Loucy (cell line): Measurements from ENCODE around the gene DNAH1.

ENCODE experiments used
- H2AFZ ChIP-seq: fragments of 200-600 bp; sonication (generic); 2 replicates; pipeline ENCODE4 v1.6.0; 2016; ENCODE audit warnings: antibody characterized with exemption, mild to moderate bottlenecking, low read length, moderate library complexity
- H3F3A ChIP-seq: fragments of 200-600 bp; 2 replicates; pipeline ENCODE4 v1.6.0; 2016; ENCODE audit warnings: antibody characterized with exemption, low read depth, mild to moderate bottlenecking
- H3K27me3 ChIP-seq: fragments of 200-600 bp; sonication (generic); 2 replicates; pipeline ENCODE4 v1.6.1; 2014; ENCODE audit warnings: low read length, mild to moderate bottlenecking; ENCODE audit not compliant: insufficient read depth, poor library complexity, severe bottlenecking
- H3K36me3 ChIP-seq: fragments of 200-600 bp; sonication (generic); 2 replicates; pipeline ENCODE4 v1.6.1; 2016; ENCODE audit warnings: low read length; ENCODE audit not compliant: insufficient read depth
- H3K4me1 ChIP-seq: fragments of 200-600 bp; sonication (generic); 2 replicates; pipeline ENCODE4 v1.5.1; 2014; ENCODE audit warnings: low read length, mild to moderate bottlenecking; ENCODE audit not compliant: insufficient read depth, poor library complexity, severe bottlenecking
- H3K4me2 ChIP-seq: fragments of 200-600 bp; sonication (generic); 2 replicates; pipeline ENCODE4 v1.6.0; 2014; ENCODE audit warnings: antibody characterized with exemption, low read length, low read depth, mild to moderate bottlenecking; ENCODE audit not compliant: poor library complexity, severe bottlenecking
- H3K4me3 ChIP-seq: fragments of 200-600 bp; sonication (generic); 2 replicates; pipeline ENCODE4 v1.5.1; 2014; ENCODE audit warnings: low read length, mild to moderate bottlenecking, mixed read lengths; ENCODE audit not compliant: poor library complexity, severe bottlenecking
- H3K79me2 ChIP-seq: fragments of 200-600 bp; sonication (generic); 2 replicates; pipeline ENCODE4 v1.6.1; 2014; ENCODE audit warnings: low read length; ENCODE audit not compliant: insufficient read depth
- H3K9ac ChIP-seq: fragments of 200-600 bp; sonication (generic); 2 replicates; pipeline ENCODE4 v1.6.0; 2014; ENCODE audit warnings: mild to moderate bottlenecking, low read depth, low read length, moderate library complexity; ENCODE audit not compliant: poor library complexity, severe bottlenecking
- H3K9me2 ChIP-seq: fragments of 200-600 bp; sonication (generic); replicated peaks from 2 replicates; pipeline ENCODE4 v1.6.1; 2016; ENCODE audit warnings: low read depth, low read length, mixed read lengths
- H3K9me3 ChIP-seq: fragments of 200-600 bp; sonication (generic); 2 replicates; pipeline ENCODE4 v1.6.1; 2014; ENCODE audit warnings: mild to moderate bottlenecking, antibody characterized with exemption, low read length, low read depth; ENCODE audit not compliant: insufficient read depth
- H4K20me1 ChIP-seq: fragments of 200-600 bp; sonication (generic); 2 replicates; pipeline ENCODE4 v1.6.0; 2014; ENCODE audit warnings: antibody characterized with exemption, low read length, mild to moderate bottlenecking; ENCODE audit not compliant: insufficient read depth, poor library complexity, severe bottlenecking
- CTCF ChIP-seq: fragments of 200-600 bp; sonication (generic); conservative IDR thresholded peaks from 2 replicates; pipeline ENCODE4 v1.5.1; 2014; ENCODE audit warnings: mild to moderate bottlenecking, antibody characterized with exemption, low read length
- EZH2phosphoT487 ChIP-seq: fragments of 200-600 bp; IDR thresholded peaks from 2 replicates; pipeline ENCODE4 v1.6.1; 2018; ENCODE audit warnings: antibody characterized with exemption, mild to moderate bottlenecking, moderate library complexity, borderline replicate concordance

The DNAH1 gene

GRCh38 chr3:52314489-52314888, 1.6 kb upstream of the DNAH1 start:
- H3K36me3 ChIP-seq, result no peaks in the 10 kb centered on the region
- H2AFZ ChIP-seq, result no peak overlapping the region
- no peaks in the 10 kb centered on the region for H3K9me2 ChIP-seq
- H3K4me3 ChIP-seq, result no peak overlapping the region
- no peak overlapping the region for H3K4me2 ChIP-seq
- H3K79me2 ChIP-seq, result no peaks in the 10 kb centered on the region
- H3K4me1 ChIP-seq, result no peaks in the 10 kb centered on the region
- H3K27me3 ChIP-seq, result no peaks in the 10 kb centered on the region
- no peaks in the 10 kb centered on the region for H4K20me1 ChIP-seq
- H3K9me3 ChIP-seq, result no peaks in the 10 kb centered on the region
- no peak overlapping the region for H3K9ac ChIP-seq
- TF ChIP-seq CTCF, result no peak
- TF ChIP-seq EZH2phosphoT487, result no peak
- no peaks in the 10 kb centered on the region for H3F3A ChIP-seq

GRCh38 chr3:52315006-52315405, 1.1 kb upstream of the DNAH1 start:
- Histone ChIP-seq H3K27me3 (no peaks in the 10 kb centered on the region), H3K4me1 (no peaks in the 10 kb centered on the region), H3F3A (no peaks in the 10 kb centered on the region), H3K9ac (no peak overlapping the region), H3K79me2 (no peaks in the 10 kb centered on the region), H4K20me1 (no peaks in the 10 kb centered on the region), H3K4me2 (no peak overlapping the region), H3K36me3 (no peaks in the 10 kb centered on the region), H3K9me3 (no peaks in the 10 kb centered on the region), H2AFZ (no peak overlapping the region), H3K9me2 (no peaks in the 10 kb centered on the region), H3K4me3 (no peak overlapping the region)
- TF ChIP-seq CTCF (no peak), EZH2phosphoT487 (no peak)

GRCh38 chr3:52317208-52318000, 1.3 kb downstream of the DNAH1 start:
- Histone ChIP-seq H3F3A (no peaks in the 10 kb centered on the region), H4K20me1 (no peaks in the 10 kb centered on the region), H3K27me3 (no peaks in the 10 kb centered on the region), H3K36me3 (no peaks in the 10 kb centered on the region), H3K4me2 (no peak overlapping the region), H3K79me2 (no peaks in the 10 kb centered on the region), H3K9ac (no peak overlapping the region), H3K9me3 (no peaks in the 10 kb centered on the region), H3K4me3 (no peak overlapping the region), H3K9me2 (no peaks in the 10 kb centered on the region), H3K4me1 (no peaks in the 10 kb centered on the region), H2AFZ (no peak overlapping the region)
- no peak for TF ChIP-seq EZH2phosphoT487
- TF ChIP-seq CTCF, result no peak
